ENCODE data around the gene HOXB6.

DNA sequence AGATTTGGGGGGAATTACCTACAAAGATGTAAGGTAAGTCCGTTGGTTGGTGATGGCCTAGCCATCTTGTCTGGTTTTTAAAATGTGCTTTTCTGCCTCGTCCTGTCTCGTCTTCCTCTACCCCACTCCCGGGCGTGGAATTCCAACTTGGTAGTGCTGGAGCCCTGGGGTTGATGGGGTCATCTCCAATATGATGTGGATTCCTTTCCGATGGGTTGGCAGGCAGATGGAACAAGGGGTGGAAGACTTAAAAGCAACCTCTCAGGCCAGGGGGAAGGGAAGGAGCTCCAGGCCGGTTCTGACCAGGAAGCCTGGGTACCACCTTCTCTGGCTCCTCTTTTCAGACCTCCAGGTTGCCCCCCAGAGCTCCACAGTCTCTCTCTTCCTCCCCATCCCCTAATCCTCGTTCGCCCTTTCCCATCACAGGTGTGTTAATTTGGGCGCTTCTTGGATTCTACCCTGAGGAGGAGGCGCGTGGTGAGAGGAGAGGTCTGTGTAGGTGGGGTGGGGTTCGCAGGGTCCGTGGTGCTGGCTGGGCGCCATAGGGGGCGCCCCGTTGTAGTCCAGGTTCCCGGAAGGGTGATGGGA, 54.8 kb downstream of the HOXB6 start:
- TF ChIP-seq, protein P1, sequence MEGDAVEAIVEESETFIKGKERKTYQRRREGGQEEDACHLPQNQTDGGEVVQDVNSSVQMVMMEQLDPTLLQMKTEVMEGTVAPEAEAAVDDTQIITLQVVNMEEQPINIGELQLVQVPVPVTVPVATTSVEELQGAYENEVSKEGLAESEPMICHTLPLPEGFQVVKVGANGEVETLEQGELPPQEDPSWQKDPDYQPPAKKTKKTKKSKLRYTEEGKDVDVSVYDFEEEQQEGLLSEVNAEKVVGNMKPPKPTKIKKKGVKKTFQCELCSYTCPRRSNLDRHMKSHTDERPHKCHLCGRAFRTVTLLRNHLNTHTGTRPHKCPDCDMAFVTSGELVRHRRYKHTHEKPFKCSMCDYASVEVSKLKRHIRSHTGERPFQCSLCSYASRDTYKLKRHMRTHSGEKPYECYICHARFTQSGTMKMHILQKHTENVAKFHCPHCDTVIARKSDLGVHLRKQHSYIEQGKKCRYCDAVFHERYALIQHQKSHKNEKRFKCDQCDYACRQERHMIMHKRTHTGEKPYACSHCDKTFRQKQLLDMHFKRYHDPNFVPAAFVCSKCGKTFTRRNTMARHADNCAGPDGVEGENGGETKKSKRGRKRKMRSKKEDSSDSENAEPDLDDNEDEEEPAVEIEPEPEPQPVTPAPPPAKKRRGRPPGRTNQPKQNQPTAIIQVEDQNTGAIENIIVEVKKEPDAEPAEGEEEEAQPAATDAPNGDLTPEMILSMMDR (IDR thresholded peaks at IDR 0.05) = peak; percentile 44
- TF ChIP-seq EZH2 (IDR thresholded peaks at IDR 0.05) = no peak
